GM12891 (cell line): ENCODE data around the gene NOSTRIN.

ENCODE experiments used
- POLR2A ChIP-seq: IDR thresholded peaks from 2 replicates; pipeline ENCODE4 v1.6.1; 2011; ENCODE audit warnings: low read depth, low read length, control low read depth
- POLR2AphosphoS5 ChIP-seq: IDR thresholded peaks from 2 replicates; pipeline ENCODE4 v1.6.1; 2011; ENCODE audit warnings: low read depth, low read length, control low read depth
- TAF1 ChIP-seq: IDR thresholded peaks from 2 replicates; pipeline ENCODE4 v1.6.1; 2011; ENCODE audit warnings: low read depth, low read length, control low read depth

GRCh38 chr2:168772704-168773103 lies 29.7 kb upstream of the NOSTRIN start:
- TF ChIP-seq POLR2AphosphoS5 (no peak), POLR2A (no peak), TAF1 (no peak)
